Ascending aorta (tissue), 2 donors: ENCODE results near the gene SRPRB. TPM values are rescaled to one million over a fixed set of nuclear protein-coding genes. Genes with fewer than 3 reads are reported as not detected.

Source experiments
- DNase-seq, 2 donors: peaks; one replicate each; pipeline ENCODE4 v3.0.0-alpha.2; 2019; ENCODE audit warnings: low spot score in 2 of 2
- H3K27ac ChIP-seq, 2 donors: fragments of 200-600 bp; sonication (generic); one replicate each; pipeline ENCODE4 v1.5.1; 2016 to 2017; ENCODE audit warnings: mild to moderate bottlenecking in 1 of 2
- H3K27me3 ChIP-seq: fragments of 200-600 bp; sonication (generic); one replicate; pipeline ENCODE4 v1.5.1; 2017
- H3K36me3 ChIP-seq, 2 donors: fragments of 200-600 bp; sonication (generic); one replicate each; pipeline ENCODE4 v1.5.1; 2016
- H3K4me1 ChIP-seq, 2 donors: fragments of 200-600 bp; sonication (generic); one replicate each; pipeline ENCODE4 v1.5.1; 2016 to 2017; ENCODE audit warnings: mild to moderate bottlenecking in 1 of 2
- H3K4me3 ChIP-seq, 2 donors: fragments of 200-600 bp; sonication (generic); one replicate each; pipeline ENCODE4 v1.5.1; 2016 to 2017; ENCODE audit warnings: mild to moderate bottlenecking in 1 of 2
- H3K9me3 ChIP-seq, 2 donors: fragments of 200-600 bp; sonication (generic); one replicate each; pipeline ENCODE4 v1.5.1; 2016
- intact Hi-C: fragments of 100-400 bp; cut with DNase I; formaldehyde crosslinking; loops from one replicate; pipeline ENCODE4 v1.15.1; 2023
- total RNA-seq: library from RNA; depleted of rRNA; stranded (reverse); fragments of >200 nt; gene quantifications from one replicate; pipeline ENCODE4 v1.1.0, GENCODE V29; 2016
- TF ChIP-seq, protein P1 (sequence below), 3 experiments: fragments of 200-600 bp in 2 of 3; fragments of 450-650 bp in 1 of 3; sonication (generic) in 2 of 3; IDR thresholded peaks; one replicate each; pipeline ENCODE4 v1.5.1; 2016 to 2019; ENCODE audit warnings: antibody characterized with exemption in 3 of 3, mild to moderate bottlenecking in 1 of 3, moderate library complexity in 1 of 3

The SRPRB gene
- total RNA-seq, 1 donor from 2014 or later: 16.1 TPM

DNA sequence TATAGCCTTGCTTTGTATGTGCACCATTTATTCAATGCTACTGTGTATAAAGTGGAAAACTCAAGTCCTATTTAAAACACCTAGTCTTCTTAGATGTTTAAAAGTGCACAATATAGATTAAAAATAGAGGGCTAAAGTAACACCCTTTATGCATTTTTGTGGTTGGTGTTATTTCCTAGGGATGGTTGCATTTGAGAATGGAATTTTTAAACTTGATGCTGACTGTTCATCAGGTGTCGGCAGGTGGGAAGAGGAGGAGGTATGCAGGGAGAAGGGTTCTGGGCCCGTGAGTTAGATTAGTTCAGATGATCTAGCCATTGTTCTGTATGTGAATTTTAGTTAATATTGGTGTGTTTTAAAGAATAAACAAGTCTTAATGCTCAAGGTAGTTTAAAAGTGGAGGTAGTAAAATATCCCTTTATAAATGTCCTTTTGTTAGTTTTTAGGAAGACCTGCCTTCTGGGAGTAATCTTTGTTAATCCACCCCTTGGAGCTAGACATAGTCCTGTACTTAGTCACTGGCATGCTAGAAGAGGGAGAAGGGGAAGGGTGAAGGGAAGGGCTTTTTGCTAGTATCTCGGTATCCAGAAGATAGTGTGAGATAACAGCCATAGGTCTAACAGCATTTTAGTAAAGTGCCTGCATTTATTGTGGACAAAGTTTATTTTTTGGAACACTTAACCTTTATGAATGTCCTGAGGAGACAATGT lies 8.1 kb upstream of the SRPRB start:
- Histone ChIP-seq H3K4me1 (no peaks in the 10 kb centered on the region), H3K27ac (no peak overlapping the region), H3K36me3 (no peaks in the 10 kb centered on the region), H3K9me3 (no peaks in the 10 kb centered on the region), H3K27me3 (no peaks in the 10 kb centered on the region), H3K4me3 (no peak overlapping the region)
- TF ChIP-seq, protein P1, sequence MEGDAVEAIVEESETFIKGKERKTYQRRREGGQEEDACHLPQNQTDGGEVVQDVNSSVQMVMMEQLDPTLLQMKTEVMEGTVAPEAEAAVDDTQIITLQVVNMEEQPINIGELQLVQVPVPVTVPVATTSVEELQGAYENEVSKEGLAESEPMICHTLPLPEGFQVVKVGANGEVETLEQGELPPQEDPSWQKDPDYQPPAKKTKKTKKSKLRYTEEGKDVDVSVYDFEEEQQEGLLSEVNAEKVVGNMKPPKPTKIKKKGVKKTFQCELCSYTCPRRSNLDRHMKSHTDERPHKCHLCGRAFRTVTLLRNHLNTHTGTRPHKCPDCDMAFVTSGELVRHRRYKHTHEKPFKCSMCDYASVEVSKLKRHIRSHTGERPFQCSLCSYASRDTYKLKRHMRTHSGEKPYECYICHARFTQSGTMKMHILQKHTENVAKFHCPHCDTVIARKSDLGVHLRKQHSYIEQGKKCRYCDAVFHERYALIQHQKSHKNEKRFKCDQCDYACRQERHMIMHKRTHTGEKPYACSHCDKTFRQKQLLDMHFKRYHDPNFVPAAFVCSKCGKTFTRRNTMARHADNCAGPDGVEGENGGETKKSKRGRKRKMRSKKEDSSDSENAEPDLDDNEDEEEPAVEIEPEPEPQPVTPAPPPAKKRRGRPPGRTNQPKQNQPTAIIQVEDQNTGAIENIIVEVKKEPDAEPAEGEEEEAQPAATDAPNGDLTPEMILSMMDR (IDR thresholded peaks at IDR 0.05): no peak
- intact Hi-C loops: no loop called here
- no peak for DNase-seq

DNA sequence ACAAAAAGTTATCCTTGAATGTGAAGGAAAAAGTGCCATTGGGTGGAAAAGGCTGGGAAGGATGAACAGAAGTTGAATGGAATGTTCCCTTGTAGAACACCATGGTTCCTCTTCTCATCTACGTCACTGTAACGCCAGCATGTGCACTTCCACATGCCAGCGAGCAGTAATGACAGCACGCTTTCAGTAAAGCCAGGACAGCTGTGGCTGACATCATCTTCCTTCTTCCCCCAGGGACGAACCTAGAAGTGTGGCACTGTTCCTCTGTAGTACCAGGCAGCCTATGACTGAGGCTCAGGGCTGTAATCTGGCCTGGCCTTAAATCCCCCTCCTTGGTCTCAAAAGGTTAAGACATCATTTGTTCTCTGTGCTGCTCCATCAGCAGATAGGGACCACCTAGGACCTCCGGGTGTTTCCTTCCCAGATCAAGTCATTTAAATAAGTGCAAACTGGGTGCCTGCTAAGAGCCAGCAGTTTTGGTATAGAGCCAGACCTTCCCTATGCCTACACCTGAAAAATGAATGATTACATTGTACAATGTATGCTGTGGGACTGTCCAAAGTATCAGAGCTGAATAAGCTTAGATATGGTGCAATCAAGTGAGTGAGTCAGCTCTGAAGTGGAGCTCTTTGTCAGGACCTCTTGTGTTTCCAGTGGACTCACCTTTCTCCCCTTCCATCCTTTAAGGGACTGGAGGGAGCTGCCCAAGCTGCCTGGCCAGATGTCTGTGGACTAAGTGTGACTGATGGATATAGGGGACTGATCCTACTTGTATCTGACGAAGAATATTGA lies 5.6 kb upstream of the SRPRB start:
- H3K9me3 ChIP-seq: no peaks in the 10 kb centered on the region
- no peaks in the 10 kb centered on the region for H3K36me3 ChIP-seq
- no peaks in the 10 kb centered on the region for H3K4me1 ChIP-seq
- peak; percentile 15 to 69 for DNase-seq
- H3K4me3 ChIP-seq: no peak overlapping the region
- H3K27me3 ChIP-seq: no peaks in the 10 kb centered on the region
- H3K27ac ChIP-seq: no peak overlapping the region
- TF ChIP-seq, protein P1 (IDR thresholded peaks at IDR 0.05): no peak
- intact Hi-C loops: loop anchor here (10.0 kb wide), 1 partner anchor 685 kb away; the partner anchor contains the start of genes ANAPC13 and CEP63

DNA sequence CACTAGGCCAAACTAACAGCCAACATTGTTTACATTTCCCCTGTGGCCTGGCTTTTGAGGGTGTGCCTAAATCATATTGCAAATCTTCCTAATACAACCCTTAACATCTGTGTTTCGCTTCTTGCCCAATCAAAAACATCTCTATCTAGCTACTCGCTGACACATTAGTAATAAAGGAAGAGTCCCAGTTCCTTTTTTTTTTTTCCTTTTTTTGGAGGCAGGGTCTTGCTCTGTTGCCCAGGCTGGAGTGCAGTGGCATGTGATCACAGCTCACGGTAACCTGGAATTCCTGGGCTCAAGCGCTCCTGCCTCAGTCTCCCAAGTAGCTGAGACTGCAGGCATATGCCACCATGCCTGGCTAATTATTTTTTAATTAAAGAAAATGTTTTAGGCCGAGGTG lies 2.1 kb upstream of the SRPRB start:
- Histone ChIP-seq H3K27me3 (no peaks in the 10 kb centered on the region), H3K4me3 (no peak overlapping the region), H3K9me3 (no peaks in the 10 kb centered on the region), H3K4me1 (peaks cover 0 to 3% of the 10 kb centered on the region in 2 donors), H3K36me3 (peaks cover 0 to 3% of the 10 kb centered on the region in 2 donors), H3K27ac (no peak overlapping the region)
- TF ChIP-seq, protein P1 (IDR thresholded peaks at IDR 0.05): no peak
- intact Hi-C loops: loop anchor here (10.0 kb wide), 1 partner anchor 681 kb away; the partner anchor contains the start of genes ANAPC13 and CEP63
- no peak for DNase-seq

DNA sequence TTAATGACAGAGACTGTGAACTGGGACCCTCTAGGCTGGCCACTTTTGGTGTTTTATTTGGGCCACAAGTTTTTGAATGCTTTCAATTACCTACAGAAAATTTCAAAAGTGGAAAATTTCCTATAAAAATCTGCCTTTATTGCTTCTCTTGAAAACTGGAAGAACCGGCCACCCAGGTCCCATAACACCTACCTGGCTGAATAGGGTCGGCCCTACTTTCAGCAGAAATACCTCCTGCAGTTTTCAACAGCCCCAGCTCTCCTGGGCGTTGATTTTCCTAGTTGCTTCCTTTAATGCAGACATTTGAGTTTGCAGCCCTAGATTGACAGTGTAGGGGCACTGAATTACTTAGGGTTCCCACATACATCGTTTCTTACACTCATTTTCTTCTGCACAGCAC lies 719 bp upstream of the SRPRB start:
- H3K4me3 ChIP-seq: peak overlapping the region; percentile 87
- TF ChIP-seq, protein P1 (IDR thresholded peaks at IDR 0.05): no peak
- DNase-seq: no peak
- peaks cover 2 to 3% of the 10 kb centered on the region in 2 donors for H3K36me3 ChIP-seq
- no peak overlapping the region for H3K27ac ChIP-seq
- no peaks in the 10 kb centered on the region for H3K27me3 ChIP-seq
- no peaks in the 10 kb centered on the region for H3K9me3 ChIP-seq
- intact Hi-C loops: loop anchor here (5.0 to 10.0 kb wide), 3 partner anchors 680 to 1388 kb away; partner anchors contain the start of genes ANAPC13, CEP63 and DNAJC13
- H3K4me1 ChIP-seq: peaks cover 0 to 3% of the 10 kb centered on the region in 2 donors

DNA sequence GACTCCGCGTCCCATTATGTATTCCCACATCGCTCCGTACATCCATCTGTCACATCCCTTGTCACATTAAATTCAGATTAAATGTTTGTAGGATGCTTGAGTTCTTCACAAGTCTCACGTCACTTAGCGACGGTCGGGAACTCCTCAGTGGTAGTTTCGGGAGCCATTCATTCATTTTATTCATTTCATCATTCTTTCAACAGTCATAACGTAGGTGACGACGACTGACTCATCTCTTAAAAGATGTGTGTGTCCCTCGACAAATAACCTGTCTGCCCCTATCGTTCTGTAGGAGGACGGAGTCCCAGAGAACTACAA lies 272 bp upstream of the SRPRB start:
- H3K36me3 ChIP-seq: peaks cover 3 to 6% of the 10 kb centered on the region in 2 donors
- TF ChIP-seq, protein P1 (IDR thresholded peaks at IDR 0.05): no peak
- peak overlapping the region in 1 of 2 donors; percentile 58 for H3K27ac ChIP-seq

More for the DNA sequence above, 272 bp upstream of the SRPRB start:
- Histone ChIP-seq H3K4me1 (peaks cover 0 to 3% of the 10 kb centered on the region in 2 donors), H3K9me3 (no peaks in the 10 kb centered on the region), H3K4me3 (peak overlapping the region; percentile 87), H3K27me3 (no peaks in the 10 kb centered on the region)
- intact Hi-C loops: loop anchor here (5.0 to 10.0 kb wide), 3 partner anchors 679 to 1388 kb away; partner anchors contain the start of genes ANAPC13, CEP63 and DNAJC13
- no peak for DNase-seq
